HepG2 (cell line): ENCODE results near the gene ZNF48. TPM values are rescaled to one million over a fixed set of nuclear protein-coding genes. Genes with fewer than 3 reads are reported as not detected.

Experiments
- ARNT ChIP-seq: fragments of 450-650 bp; IDR thresholded peaks from 2 replicates; pipeline ENCODE4 v1.6.1; 2017
- NCOA1 ChIP-seq: sonication (generic); formaldehyde crosslinking; IDR thresholded peaks from 2 replicates; pipeline ENCODE4 v1.9.0; 2021; ENCODE audit warnings: missing genetic modification reagents
- NPAS2 ChIP-seq: sonication (generic); formaldehyde crosslinking; IDR thresholded peaks from 2 replicates; pipeline ENCODE4 v1.8.0; 2022; ENCODE audit warnings: mild to moderate bottlenecking, missing genetic modification reagents, borderline replicate concordance
- RNF2 ChIP-seq: fragments of 450-650 bp; conservative IDR thresholded peaks from 2 replicates; pipeline ENCODE4 v1.6.1; 2016; ENCODE audit warnings: low read depth
- SNRNP70 ChIP-seq: fragments of 200-400 bp; formaldehyde crosslinking; IDR thresholded peaks from 2 replicates; pipeline ENCODE4 v1.6.1; 2017; ENCODE audit warnings: mild to moderate bottlenecking, low read depth, low read length, moderate library complexity
- SRSF4 ChIP-seq: fragments of 200-400 bp; formaldehyde crosslinking; IDR thresholded peaks from one replicate; pipeline ENCODE4 v1.6.1; 2018; ENCODE audit warnings: mild to moderate bottlenecking, low read depth, low read length, moderate library complexity; ENCODE audit not compliant: poor library complexity, severe bottlenecking
- TAF1 ChIP-seq: sonication (generic); formaldehyde crosslinking; IDR thresholded peaks from 2 replicates; pipeline ENCODE4 v1.4.0; 2020; ENCODE audit warnings: missing genetic modification reagents
- TEAD2 ChIP-seq: sonication (generic); formaldehyde crosslinking; IDR thresholded peaks from 2 replicates; pipeline ENCODE4 v1.9.0; 2021; ENCODE audit warnings: missing genetic modification reagents
- TOPORS ChIP-seq: sonication (generic); formaldehyde crosslinking; IDR thresholded peaks from 2 replicates; pipeline ENCODE4 v1.8.0; 2023; ENCODE audit warnings: mild to moderate bottlenecking, missing genetic modification reagents
- ZMYM2 ChIP-seq: sonication (generic); formaldehyde crosslinking; IDR thresholded peaks from 2 replicates; pipeline ENCODE4 v1.8.0; 2022; ENCODE audit warnings: mild to moderate bottlenecking, missing genetic modification reagents
- ZMYM4 ChIP-seq: sonication (generic); formaldehyde crosslinking; IDR thresholded peaks from 2 replicates; pipeline ENCODE4 v1.8.1; 2023; ENCODE audit warnings: mild to moderate bottlenecking, missing genetic modification reagents
- ZNF362 ChIP-seq: sonication (generic); formaldehyde crosslinking; IDR thresholded peaks from 2 replicates; pipeline ENCODE4 v1.4.0; 2020; ENCODE audit warnings: missing genetic modification reagents, mild to moderate bottlenecking, borderline replicate concordance
- ZNF407 ChIP-seq: sonication (generic); formaldehyde crosslinking; IDR thresholded peaks from one replicate; pipeline ENCODE4 v1.5.1; 2020; ENCODE audit warnings: mild to moderate bottlenecking, missing genetic modification reagents; ENCODE audit errors: not compliant biosample characterization
- ZNF710 ChIP-seq: sonication (generic); formaldehyde crosslinking; IDR thresholded peaks from 2 replicates; pipeline ENCODE4 v1.5.0; 2020; ENCODE audit warnings: mild to moderate bottlenecking, missing genetic modification reagents, borderline replicate concordance
- polyA plus RNA-seq, 8 experiments: library from polyadenylated mRNA; depleted of rRNA in 3 of 8; stranded (reverse) in 7 of 8; unstranded in 1 of 8; fragments of >200 nt; fragmentation: Illumina TruSeq in 4 of 8; extraction: Trizol in 4 of 8; gene quantifications; 2 replicates each; pipeline versions ENCODE4 v1.2.1 to v1.2.3, GENCODE V29; 2011 to 2016; ENCODE audit warnings: low read depth in 4 of 8, missing spikeins in 1 of 8, mixed read lengths in 1 of 8; ENCODE audit not compliant: insufficient read depth in 1 of 8
- total RNA-seq, 5 experiments: library from RNA; depleted of rRNA; stranded (reverse); fragments of >200 nt; fragmentation: Illumina TruSeq; extraction: Trizol; gene quantifications; 2 replicates each; pipeline ENCODE4 v1.2.3, GENCODE V29; 2016; ENCODE audit warnings: low read depth in 1 of 5
- TF ChIP-seq, protein P1 (sequence below): sonication (generic); formaldehyde crosslinking; IDR thresholded peaks from 2 replicates; pipeline ENCODE4 v1.5.1; 2020; ENCODE audit warnings: mild to moderate bottlenecking, missing genetic modification reagents, borderline replicate concordance

ZNF48 gene
- total and polyA plus RNA-seq, 2 of the 13 experiments (the other 11 are each of a cell fraction or from before 2014, with no cell fraction given) = 9.9 to 12.3 TPM

GRCh38 chr16:30409125-30410060 is 14.2 kb downstream of the ZNF48 start (continued):
- peak; percentile 77 for TF ChIP-seq ZNF407
- no peak for TF ChIP-seq TAF1 (CRISPR knock-in tag)
- no peak; the same call in 1 of the 2 replicates for TF ChIP-seq ZNF362
- TF ChIP-seq SNRNP70 = no peak
- TF ChIP-seq ZMYM2 (CRISPR knock-in tag) = no peak
- TF ChIP-seq, protein P1, sequence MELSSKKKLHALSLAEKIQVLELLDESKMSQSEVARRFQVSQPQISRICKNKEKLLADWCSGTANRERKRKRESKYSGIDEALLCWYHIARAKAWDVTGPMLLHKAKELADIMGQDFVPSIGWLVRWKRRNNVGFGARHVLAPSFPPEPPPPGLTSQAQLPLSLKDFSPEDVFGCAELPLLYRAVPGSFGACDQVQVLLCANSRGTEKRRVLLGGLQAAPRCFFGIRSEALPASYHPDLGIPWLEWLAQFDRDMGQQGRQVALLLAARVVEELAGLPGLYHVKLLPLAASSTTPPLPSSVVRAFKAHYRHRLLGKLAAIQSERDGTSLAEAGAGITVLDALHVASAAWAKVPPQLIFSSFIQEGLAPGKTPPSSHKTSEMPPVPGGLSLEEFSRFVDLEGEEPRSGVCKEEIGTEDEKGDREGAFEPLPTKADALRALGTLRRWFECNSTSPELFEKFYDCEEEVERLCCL = no peak
- TF ChIP-seq ARNT = no peak
- no peak for TF ChIP-seq TOPORS (CRISPR knock-in tag)
- TF ChIP-seq SRSF4 = no peak
- no peak for TF ChIP-seq RNF2
- TF ChIP-seq NPAS2 (CRISPR knock-in tag) = no peak
- 0 out of 2 replicates have a peak, but pooled peaks have one; percentile 40 for TF ChIP-seq NCOA1 (CRISPR knock-in tag)
- no peak for TF ChIP-seq TEAD2 (CRISPR knock-in tag)
- 0 out of 2 replicates have a peak, but pooled peaks have one; percentile 45 for TF ChIP-seq ZMYM4 (CRISPR knock-in tag)
- no peak for TF ChIP-seq ZNF710 (CRISPR knock-in tag)
